ENCODE data around the gene ANAPC16.
"Not testable (repeated sequence)": the region's sequence is repeated elsewhere in the genome, so short reads cannot be mapped to it uniquely, and the experiment has no call there.

The ANAPC16 gene

DNA sequence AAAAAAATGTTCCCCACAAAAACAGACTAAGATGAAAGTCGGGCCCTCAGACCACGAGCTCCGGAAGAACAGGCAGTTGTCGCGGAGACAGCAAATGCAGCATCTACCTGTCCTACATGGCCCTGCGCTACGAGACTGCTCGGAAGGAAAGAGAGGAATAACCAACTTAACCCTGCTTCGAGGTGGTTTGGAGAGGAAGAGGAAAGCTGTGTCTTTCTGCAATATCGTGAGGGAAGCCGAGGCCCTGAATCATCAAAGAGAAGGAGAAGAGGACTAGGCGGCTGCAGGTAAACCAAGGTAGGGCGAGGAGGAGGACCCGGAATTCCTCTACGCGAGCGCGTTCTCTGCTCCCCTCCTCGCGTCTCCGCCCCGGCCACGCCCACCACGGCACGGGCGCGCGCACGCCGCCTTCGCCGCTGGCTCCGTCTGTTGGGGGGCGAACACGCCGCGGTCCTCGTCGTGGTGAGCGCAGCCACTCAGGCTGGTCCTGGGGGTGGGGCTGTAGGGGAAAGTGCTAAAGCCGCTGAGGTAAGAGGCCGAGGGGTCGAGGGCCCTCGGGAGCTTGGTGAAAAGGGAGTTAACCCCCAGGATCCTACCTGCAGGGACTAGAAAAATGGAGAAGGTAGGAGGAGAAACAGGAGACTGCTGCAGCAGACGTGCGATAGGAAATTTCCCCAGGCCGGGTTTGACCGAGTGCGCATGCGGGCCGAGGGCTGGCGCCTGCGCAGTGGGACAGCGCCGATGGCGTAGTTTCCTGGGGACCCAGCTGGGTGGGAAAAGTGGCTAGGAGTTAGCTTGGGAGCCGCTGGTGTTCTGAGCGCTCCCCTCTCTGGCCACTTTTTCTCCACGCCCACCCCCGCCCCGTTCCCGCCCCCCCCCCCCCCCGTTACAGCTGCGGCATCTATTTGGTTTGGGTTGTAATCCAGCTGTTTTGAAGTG lies at the start of gene ANAPC16, which contains the start of gene ASCC1:
Gene ANAPC16, plus strand, starts transcription at position 402 of the 939 bp plus-strand sequence. CDS start 7,903 bp downstream, outside the sequence.
Gene ASCC1, minus strand, starts transcription at position 666 of the 939 bp plus-strand sequence. CDS start 2,978 bp downstream, outside the sequence.
- peak; percentile 86 to 95 for DNase-seq (ENCODE audit: low read depth in 2 of 2)

DNA sequence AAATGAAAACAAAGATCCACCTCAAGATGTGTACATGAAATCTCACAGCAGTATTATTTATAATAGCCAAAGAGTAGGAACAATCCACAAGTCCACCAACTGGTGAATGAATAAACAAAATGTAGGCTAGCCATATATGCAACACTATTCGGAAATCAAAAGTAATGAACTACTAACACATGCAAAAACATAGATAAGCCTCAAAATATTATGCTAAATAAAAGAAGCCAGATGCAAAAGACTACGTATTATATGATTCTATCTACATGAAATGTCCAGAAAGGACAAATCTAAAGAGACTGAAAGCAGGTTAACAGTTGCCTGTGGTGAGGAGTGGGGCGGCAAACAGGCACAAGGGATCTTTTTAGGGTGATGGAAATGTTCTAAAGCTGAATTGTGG lies 48.7 kb upstream of the ANAPC16 start:
- no peak for DNase-seq (ENCODE audit: low read depth in 2 of 2)

DNA sequence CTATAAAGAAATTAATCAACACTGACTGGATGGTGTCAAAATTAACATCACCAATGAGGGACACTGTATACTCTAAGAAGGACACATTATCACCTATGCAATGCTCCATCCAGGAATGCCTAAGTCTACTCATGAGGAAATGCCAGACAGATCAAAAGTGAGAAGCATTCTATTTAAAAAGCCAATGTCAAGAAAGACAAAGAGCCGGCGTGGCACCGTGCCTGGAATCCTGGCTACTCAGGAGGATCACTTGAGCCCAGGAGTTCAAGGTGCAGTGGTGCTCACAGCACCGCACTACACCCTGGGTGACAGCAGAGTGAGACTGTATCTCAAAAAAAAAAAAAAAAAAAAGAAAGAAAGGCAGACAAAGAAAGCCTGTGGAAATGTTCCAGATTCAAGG lies 45.5 kb upstream of the ANAPC16 start:
- no peak for DNase-seq (ENCODE audit: low read depth in 2 of 2)

DNA sequence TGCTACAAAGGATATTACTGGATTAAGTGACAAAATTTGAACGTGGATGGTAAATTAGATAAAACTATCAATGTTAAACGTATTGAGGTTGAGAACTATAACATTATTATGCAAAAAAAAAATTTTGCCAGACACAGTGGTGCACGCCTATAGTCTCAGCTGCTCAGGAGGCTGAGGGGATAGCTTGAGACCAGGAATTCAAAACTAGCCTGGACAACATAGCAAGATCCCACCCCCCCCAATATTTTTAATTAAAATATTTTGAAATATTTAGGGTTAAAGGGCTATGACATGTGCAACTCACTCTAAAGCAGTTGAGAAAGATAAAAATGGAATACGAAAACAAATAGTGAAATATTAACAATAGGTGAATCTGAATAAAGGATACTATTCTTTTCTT lies 45.1 kb upstream of the ANAPC16 start:
- DNase-seq (ENCODE audit: low read depth in 2 of 2) = no peak

DNA sequence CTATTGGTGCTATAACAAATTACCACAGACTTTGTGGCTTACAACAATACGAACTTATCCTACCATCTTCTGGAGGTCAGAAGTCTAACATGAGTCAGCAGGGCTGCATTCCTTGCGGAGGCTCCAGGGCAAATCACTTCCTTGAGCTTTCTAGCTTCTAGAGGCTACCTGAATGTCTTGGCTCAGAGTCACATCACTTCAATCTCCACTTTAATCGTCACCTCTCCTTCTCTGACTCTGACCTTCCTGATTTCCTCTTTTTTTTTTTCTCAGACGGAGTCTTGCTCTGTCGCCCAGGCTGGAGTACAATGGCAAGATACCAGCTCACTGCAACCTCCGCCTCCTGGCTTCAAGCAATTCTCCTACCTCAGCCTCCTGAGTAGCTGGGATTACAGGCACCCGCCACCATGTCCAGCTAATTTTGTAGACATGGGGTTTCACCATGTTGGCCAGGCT lies 44.6 kb upstream of the ANAPC16 start:
- DNase-seq (ENCODE audit: low read depth in 2 of 2) = no peak

DNA sequence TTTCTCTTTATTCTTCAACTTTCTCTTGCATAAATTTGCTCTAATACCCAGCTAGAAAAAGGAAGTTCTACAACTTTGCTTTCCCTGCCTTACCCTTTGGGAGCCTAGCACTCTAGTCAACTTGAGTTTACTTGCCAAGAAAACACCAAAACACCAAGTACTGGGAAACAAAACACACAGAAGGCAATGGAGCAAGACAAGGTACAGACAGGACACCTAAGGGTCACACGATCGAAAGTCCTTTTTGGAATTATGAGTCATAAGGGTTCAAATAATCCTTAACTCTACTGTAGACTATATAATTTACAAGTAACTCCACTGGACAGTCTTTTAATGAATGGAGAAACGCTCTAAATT lies 42.6 kb upstream of the ANAPC16 start:
- no peak for DNase-seq (ENCODE audit: low read depth in 2 of 2)

DNA sequence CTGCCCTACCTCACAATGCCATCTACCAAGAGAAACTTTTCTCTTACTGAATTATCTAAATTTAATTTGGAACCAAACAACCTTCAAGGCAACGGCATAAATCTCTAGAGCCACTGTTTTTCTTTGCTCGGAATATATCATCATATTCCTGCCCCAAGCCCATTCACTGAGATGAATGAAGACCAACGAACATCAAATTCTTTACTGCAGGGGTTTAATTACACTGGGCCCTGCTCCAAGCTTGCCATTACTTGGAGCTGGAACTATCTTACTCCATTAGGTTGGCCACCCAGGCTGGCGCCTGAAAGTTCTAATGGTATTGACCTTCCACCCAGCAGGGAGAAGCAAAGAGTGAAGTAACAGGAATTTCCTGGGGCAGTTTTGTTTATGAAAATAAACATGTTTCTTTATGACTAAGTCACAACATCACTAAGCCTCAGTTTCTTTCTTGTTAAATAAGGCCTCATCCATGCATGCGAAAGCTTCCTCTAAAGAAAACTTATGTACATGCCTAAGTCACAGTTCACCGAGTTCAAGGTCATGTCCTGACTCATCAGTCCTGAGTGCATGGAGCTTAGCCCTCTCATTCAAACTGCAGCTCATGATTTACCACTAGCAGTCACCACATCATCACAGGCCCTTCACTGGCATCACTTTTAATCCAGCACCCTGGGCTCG lies 42.1 kb upstream of the ANAPC16 start:
- DNase-seq (ENCODE audit: low read depth in 2 of 2) = no peak

DNA sequence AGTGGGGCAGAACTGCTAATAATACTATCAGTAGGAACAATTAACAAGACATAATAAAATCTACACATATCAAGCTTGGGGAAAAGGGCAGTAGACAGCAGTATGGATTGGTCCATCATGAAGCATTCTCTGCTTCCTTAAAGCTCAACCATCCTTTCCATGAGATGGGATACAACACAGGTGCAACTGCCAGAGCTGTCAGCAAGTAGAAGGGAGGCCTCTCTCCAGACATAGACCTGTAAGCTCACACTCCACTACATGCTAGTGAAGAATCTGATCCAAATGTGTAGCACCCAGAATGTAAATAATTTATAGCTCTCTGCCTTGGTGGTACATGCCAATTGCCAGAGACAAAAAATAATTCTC lies 41.5 kb upstream of the ANAPC16 start:
- DNase-seq (ENCODE audit: low read depth in 2 of 2) = no peak

DNA sequence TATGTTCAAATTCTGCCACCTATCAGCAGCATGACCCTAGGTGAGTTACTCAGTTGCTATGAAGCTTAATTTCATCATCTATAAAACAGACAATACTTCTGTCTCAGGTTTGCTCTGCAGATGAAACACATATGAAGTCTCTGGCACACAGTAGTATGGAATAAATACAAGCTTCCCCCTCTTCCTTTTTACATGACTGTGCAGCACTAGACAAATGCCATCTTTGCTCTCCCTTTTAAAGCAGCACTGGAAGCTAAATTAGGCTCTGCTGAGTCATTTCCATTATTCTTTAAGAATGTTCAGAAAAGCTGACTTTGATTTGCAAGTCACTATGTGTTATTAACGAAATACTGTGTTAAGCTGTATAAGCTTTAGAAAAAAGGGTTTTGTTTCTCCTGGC lies 40.7 kb upstream of the ANAPC16 start:
- no peak for DNase-seq (ENCODE audit: low read depth in 2 of 2)

DNA sequence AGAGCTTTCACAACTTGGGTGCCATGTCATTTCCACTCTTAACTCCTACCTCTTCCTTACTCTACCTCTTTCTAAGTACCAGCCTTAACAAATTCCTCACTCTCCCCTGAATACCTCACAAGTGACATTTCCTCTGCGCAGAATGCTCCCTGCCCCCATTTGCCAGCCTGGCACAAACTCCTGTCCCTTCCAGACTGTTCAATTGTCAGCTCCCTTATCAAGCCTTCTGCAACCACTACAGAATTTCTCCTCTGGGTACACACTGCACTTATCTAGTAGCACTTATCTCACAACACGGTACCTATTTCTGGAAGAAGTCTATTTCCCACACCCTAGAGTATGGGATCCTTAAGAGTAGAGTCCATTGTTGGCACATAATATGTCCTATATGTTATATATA lies 39.1 kb upstream of the ANAPC16 start:
- no peak for DNase-seq (ENCODE audit: low read depth in 2 of 2)

DNA sequence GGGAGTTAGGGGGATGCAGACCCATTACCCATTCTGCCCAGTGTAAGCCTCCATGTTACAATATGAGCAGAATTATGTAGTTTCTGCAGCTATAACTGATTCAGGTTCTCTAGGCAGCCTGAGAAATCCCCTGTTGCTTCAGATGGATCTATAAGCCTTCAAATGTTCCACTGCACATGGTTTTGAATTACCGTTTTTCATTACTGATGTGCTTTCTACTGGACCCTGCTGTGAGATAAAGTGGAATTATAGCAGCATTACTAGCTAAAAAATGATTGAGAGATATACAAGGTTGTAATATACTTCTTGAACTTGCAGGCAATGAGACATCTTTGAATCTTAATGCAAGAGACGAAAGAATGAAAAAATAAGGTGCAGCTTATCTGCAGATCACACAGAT lies 38.4 kb upstream of the ANAPC16 start:
- DNase-seq (ENCODE audit: low read depth in 2 of 2) = no peak

DNA sequence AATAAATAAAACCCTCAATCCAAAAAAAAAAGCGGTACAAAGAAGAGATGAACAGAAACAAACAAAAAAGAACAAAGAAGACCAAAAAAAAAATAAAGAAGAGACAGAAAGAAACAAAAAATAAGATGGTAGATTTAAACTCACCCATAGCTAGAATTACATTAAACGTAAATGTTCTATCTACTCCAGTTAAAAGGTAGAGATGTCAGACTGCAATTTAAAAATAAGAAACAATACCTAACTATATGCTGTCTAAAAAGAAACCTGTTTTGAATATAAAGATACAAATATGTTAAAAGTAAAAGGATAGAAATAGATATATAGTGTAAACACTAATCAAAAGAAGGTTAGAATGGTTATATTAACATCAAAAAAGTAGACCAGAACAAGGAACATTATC lies 31.7 kb upstream of the ANAPC16 start:
- no peak for DNase-seq (ENCODE audit: low read depth in 2 of 2)

DNA sequence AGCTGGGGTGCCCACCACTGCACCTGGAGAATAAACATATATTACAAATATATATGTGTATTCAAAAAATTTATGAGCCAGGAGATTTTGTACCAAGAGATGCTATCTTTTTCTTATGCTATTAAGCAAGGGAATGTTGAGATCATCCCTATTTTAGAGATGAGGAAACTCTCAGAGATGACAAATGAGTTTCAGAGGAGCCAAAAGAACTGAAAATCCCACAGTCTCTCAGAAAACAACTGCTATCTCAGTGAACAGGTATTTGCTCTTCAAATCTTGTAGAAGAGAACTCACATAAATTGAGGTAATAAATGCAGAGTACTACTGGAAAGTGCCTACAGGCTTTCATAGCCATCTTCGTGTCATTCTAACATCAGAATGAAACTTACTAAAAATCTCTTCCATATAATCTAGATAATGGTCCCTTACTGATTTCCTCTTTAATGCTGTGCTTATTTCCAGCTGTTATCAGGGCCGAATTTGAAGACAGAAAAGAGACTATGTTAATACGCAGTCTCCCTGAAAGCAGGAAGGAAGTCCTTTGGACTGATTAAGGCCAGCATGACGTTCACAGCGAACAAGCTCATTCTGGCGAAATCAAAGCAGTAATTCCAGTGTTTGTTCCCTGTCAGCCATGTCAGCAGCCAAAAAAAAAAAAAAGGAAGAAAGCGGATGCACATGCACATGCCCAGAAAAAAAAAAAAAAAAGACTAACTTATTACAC lies 29.4 kb upstream of the ANAPC16 start:
- no peak for DNase-seq (ENCODE audit: low read depth in 2 of 2)

DNA sequence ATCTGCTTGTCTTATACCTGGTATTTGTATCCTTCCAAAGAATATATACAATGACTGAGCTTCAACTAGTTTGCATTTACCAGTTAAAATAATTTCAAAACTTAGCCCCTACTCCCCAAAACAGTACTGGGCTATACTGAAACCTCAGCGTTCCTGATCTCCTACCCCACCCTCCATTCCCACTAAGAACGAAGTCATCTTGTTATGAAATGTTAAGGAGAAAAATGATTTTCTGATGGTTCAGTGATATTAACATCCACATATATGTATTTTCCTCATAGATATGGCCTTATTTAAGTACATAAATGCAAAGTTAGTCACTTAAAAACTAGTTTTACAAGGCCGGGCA lies 28.9 kb upstream of the ANAPC16 start:
- DNase-seq (ENCODE audit: low read depth in 2 of 2) = no peak

DNA sequence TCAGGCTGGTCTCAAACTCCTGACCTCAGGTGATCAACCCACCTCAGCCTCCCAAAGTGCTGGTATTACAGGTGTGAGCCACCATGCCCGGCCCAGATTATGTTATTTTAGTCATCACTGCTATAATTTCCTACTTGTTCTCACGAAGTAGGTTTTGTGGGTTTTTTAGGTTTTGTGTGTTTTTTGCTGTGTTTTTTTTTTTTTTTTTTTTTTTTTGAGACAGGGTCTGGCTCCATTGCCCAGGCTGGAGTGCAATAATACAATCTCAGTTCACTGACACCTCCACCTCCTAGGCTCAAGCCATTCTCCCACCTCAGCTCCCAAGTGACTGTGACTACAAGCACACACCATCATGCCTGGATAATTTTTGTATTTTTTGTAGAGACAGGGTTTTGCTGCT lies 20.9 kb upstream of the ANAPC16 start:
- no peak for DNase-seq (ENCODE audit: low read depth in 2 of 2)

DNA sequence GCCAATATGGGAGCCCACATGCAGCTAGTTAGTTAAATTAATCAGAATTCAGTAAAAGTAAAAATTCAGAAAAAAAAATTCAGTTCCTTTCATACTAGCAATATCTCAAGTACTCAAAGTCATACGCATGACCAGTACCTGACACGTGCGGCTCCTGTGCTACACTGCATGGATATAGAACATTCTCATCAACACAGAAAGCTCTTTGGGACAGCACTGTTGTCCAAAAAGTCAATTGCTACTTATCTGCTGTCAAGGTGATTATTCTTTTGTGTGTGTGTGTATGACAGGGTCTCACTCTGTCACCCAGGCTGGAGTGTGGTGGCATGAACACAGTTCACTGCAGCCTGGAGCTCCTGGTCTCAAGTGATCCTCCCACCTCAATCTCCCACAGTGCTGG lies 14.9 kb upstream of the ANAPC16 start:
- no peak for DNase-seq (ENCODE audit: low read depth in 2 of 2)

DNA sequence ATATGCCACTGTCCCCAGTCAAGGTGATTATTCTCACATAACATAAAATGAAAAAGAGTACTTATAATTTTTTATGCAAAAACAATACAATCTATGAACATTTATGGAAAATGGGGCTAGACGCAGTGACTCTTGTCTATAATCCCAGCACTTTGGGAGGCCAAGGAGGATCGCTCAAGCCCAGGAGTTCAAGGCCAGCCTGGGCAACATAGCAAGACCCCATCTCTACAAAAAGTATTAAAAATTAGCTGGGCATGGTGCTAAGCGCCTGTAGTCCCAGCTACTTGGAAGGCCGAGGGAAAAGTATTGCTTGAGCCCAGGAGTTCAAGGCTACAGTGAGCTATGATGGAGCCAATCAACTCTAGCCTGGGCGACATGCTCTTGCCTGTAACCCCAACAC lies 14.5 kb upstream of the ANAPC16 start:
- DNase-seq (ENCODE audit: low read depth in 2 of 2) = no peak

DNA sequence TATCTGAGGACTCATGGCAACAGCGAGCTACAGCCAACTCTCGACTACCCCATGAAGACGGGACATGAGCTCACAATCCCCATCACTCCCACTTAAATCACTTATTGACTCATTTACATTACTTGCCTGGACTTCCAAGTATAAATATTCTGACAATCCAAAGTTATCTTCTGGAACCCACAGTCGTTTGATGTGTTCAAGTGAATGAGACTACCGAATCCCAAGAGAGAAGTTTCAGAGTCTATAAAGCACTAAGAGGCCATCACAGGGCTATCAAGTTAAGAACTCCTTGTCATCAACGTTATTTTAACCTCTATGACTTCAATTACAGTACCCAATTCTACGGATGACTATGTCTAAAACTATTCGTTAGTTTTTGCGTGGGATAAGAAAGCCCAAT lies 11.5 kb upstream of the ANAPC16 start:
- no peak for DNase-seq (ENCODE audit: low read depth in 2 of 2)

DNA sequence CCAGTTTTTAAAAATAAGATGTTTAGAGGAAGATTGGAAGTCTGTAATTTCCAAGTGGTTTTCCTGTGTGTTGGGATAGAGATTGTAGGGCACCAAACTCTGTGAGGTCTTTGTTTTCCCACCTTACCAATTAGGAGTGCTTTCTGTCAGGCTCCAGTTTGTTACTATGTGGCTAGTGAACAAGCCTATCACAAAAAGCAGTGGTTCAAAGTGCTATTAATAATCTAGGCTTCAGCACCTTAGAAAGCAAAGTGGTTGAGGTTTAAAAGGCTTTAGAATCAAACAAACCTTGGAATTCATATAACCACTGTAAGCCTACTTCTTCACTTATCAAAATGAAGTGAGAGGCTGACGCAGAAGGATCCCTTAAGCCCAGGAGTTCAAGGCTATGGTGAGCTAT lies 11.1 kb upstream of the ANAPC16 start:
- DNase-seq (ENCODE audit: low read depth in 2 of 2) = no peak

DNA sequence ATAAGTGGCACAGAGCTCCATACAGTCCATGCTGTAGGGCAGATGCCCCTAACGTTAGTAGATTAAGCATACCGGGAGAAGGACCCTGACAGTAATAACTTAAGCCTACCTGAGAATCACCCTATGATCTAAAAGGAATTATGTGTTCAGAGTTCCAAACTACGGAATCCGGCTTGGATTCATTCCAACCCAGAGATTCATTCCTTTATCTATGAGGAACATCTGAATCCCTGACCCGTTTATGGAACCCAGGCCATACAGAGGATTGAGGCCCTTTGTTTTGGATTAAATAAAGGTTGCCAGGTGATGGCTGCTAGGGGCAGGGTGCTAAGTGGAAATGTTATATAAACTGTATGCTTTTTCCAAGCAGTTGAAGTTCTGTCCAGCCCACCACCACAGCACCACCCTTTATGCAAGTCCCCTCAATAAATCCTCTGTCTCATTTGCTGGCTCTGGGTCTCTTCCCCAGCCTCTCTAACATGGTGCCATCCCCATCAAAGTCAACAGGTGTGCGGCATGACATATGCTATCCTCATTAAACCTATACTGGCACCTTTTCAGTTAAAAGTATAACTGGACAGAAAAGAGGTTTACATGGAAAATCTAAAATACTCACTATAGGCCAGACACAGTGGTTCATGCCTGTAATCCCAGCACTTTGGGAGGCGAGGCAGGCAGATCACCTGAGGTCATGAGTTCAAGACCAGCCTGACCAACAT lies 9.1 kb upstream of the ANAPC16 start:
- no peak for DNase-seq (ENCODE audit: low read depth in 2 of 2)

DNA sequence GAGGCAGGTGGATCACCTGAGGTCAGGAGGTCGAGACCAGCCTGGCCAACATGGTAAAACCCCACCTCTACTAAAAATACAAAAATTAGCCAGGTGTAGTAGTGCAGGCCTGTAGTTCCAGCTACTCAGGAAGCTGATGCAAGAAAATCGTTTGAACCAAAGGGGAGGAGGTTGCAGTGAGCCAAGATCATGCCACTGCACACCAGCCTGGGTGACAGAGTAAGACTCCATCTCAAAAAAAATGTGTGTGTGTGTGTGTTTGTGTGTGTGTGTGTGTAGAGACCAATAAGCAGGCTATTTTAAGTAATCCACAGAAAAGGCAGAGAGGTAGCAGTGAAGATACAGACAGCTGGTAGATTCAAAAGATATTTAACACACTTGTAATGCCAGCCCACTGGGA lies 7.3 kb upstream of the ANAPC16 start:
- DNase-seq (ENCODE audit: low read depth in 2 of 2) = not testable (repeated sequence)

DNA sequence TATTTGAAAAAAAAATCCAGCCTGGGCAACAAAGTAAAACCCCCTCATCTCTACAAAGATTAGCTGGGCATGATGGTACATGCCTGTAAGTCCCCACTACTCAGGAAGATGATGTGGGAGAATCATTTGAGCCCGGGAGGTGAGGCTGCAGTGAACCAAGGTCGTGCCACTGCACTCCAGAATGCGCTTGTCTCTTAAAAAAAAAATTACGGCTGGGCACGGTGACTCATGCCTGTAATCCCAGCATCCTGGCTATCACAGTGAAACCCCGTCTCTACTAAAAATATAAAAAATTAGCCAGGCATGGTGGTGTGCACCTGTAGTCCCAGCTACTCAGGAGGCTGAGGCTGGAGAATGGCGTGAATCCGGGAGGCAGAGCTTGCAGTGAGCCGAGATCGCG lies 4.4 kb upstream of the ANAPC16 start:
- DNase-seq (ENCODE audit: low read depth in 2 of 2) = not testable (repeated sequence)
